Glutamatergic neuron (in vitro differentiated cells): ENCODE data around the gene TEAD3. TPM values are rescaled to one million over a fixed set of nuclear protein-coding genes. Genes with fewer than 3 reads are reported as not detected.

Source experiments
- DNase-seq: peaks from one replicate; pipeline ENCODE4 v3.0.0; 2022
- H3K27ac Mint-ChIP-seq: one replicate; pipeline ENCODE4 v1.8.0; 2020; ENCODE audit warnings: mild to moderate bottlenecking, mixed read lengths, inconsistent platforms; ENCODE audit not compliant: unreplicated experiment
- H3K27me3 Mint-ChIP-seq: one replicate; pipeline ENCODE4 v1.8.0; 2020; ENCODE audit warnings: mild to moderate bottlenecking, moderate library complexity, mixed read lengths, inconsistent platforms; ENCODE audit not compliant: unreplicated experiment
- H3K36me3 Mint-ChIP-seq: one replicate; pipeline ENCODE4 v1.8.0; 2020; ENCODE audit warnings: mild to moderate bottlenecking, mixed read lengths, inconsistent platforms; ENCODE audit not compliant: unreplicated experiment
- H3K4me1 Mint-ChIP-seq: one replicate; pipeline ENCODE4 v1.8.0; 2020; ENCODE audit warnings: mild to moderate bottlenecking, low read depth, mixed read lengths, inconsistent platforms; ENCODE audit not compliant: unreplicated experiment
- H3K4me3 Mint-ChIP-seq: one replicate; pipeline ENCODE4 v1.8.0; 2020; ENCODE audit warnings: mild to moderate bottlenecking, mixed read lengths, inconsistent platforms; ENCODE audit not compliant: unreplicated experiment
- H3K9me3 Mint-ChIP-seq: one replicate; pipeline ENCODE4 v1.8.0; 2020; ENCODE audit warnings: mild to moderate bottlenecking, moderate library complexity, mixed read lengths, inconsistent platforms; ENCODE audit not compliant: unreplicated experiment
- total RNA-seq: library from RNA; stranded (reverse); fragmentation: NEBNext Ultra II Directional; extraction: Animal tissue kit (Norgen Biotek cat#: 25700); gene quantifications from one replicate; pipeline ENCODE4 v1.2.1, GENCODE V29; 2021; ENCODE audit not compliant: unreplicated experiment
- TF ChIP-seq, protein P1 (sequence below): fragments of 200-600 bp; sonication (generic); IDR thresholded peaks from one replicate; pipeline ENCODE4 v1.5.0; 2021; ENCODE audit not compliant: partially characterized antibody, unreplicated experiment

The TEAD3 gene
- total RNA-seq, 1 donor from 2014 or later: 50.0 TPM

DNA sequence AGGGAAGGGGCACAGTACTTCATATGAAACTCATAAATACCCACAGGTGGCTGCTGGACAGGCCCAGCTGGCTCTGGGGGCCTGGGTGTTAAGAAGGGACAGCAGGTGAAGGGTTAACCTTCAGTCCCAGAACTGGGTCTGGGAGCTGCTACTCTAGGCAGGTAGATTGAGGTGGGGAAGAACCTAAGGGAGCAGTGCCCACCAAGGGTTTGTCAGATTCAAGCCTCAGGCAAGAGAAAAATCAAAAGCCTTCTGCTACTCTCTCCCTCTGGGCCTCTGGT, 23.1 kb downstream of the TEAD3 start:
- no peak for DNase-seq
- Mint-ChIP-seq H3K27ac (no peak overlapping the region), H3K4me3 (no peak overlapping the region), H3K9me3 (peaks cover 10% of the 10 kb centered on the region), H3K4me1 (peaks cover 18% of the 10 kb centered on the region), H3K27me3 (peaks cover 7% of the 10 kb centered on the region), H3K36me3 (no peaks in the 10 kb centered on the region)
- TF ChIP-seq, protein P1, sequence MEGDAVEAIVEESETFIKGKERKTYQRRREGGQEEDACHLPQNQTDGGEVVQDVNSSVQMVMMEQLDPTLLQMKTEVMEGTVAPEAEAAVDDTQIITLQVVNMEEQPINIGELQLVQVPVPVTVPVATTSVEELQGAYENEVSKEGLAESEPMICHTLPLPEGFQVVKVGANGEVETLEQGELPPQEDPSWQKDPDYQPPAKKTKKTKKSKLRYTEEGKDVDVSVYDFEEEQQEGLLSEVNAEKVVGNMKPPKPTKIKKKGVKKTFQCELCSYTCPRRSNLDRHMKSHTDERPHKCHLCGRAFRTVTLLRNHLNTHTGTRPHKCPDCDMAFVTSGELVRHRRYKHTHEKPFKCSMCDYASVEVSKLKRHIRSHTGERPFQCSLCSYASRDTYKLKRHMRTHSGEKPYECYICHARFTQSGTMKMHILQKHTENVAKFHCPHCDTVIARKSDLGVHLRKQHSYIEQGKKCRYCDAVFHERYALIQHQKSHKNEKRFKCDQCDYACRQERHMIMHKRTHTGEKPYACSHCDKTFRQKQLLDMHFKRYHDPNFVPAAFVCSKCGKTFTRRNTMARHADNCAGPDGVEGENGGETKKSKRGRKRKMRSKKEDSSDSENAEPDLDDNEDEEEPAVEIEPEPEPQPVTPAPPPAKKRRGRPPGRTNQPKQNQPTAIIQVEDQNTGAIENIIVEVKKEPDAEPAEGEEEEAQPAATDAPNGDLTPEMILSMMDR: no peak

DNA sequence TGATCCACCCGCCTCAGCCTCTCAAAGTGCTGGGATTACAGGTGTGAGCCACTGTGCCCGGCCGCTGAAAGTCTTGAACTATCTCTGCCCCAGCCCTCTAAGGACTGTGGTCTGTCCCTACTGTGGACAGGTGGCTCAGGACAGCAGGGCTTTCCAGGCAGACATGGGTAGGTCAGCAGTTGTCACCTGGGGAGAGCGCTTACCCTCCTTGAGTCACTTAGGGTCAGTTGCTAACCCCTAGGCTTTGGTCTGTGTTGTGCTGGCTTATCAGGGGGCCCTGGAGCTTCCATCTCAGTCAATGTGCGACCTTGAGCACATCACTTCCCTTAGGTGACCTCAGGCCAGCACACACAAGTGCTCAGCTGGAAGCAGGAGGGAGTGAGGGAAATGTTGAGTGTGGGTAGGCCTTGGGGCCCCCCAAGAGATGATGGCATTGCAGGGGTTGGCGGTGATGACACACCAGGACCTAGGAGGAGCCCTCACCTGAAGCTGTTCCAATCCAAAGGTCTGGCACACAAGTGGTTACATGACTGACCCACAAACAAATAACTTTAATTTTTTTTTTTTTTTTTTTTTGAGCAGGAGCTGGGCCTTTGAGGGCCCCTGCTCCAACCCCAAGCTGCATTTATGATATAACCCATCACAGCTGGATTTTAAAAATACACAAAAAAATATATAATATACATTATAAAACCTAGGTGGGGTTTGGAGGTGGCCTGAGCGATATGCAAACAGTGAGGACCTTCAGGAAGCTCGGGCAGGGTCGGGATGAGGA, 23.6 kb downstream of the TEAD3 start:
- Mint-ChIP-seq H3K4me3 (no peak overlapping the region), H3K9me3 (peaks cover 10% of the 10 kb centered on the region), H3K27ac (no peak overlapping the region), H3K27me3 (peaks cover 7% of the 10 kb centered on the region), H3K36me3 (no peaks in the 10 kb centered on the region), H3K4me1 (peaks cover 18% of the 10 kb centered on the region)
- DNase-seq: no peak
- TF ChIP-seq, protein P1: no peak

DNA sequence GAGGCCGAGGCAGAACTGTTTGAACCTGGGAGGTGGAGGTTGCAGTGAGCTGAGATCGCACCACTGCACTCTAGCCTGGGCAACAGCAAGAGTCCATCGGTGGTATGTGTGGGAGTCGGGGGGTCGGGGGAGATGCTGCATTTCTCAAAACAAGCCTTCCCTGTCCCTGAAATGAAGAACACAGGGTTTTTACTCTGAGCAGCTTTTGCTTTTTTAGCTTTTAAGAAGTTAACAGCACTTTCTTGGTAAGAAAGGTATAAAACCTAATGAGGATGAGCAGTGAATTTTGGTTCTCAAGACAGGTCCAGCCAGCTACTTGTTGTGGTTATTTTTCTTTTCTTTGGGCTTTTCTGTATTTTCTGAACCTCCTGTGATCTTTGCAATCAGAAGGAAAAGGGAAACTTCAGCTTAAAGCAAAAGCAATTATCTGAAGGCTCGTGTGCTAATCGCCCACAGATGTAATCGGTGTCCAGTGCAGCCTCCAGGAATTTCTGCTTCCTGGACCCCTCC, 25.0 kb downstream of the TEAD3 start:
- no peak overlapping the region for H3K4me3 Mint-ChIP-seq
- no peaks in the 10 kb centered on the region for H3K36me3 Mint-ChIP-seq
- H3K27me3 Mint-ChIP-seq: peaks cover 13% of the 10 kb centered on the region
- peaks cover 17% of the 10 kb centered on the region for H3K4me1 Mint-ChIP-seq
- H3K9me3 Mint-ChIP-seq: peaks cover 11% of the 10 kb centered on the region
- H3K27ac Mint-ChIP-seq: no peak overlapping the region
- TF ChIP-seq, protein P1: no peak
- no peak for DNase-seq

DNA sequence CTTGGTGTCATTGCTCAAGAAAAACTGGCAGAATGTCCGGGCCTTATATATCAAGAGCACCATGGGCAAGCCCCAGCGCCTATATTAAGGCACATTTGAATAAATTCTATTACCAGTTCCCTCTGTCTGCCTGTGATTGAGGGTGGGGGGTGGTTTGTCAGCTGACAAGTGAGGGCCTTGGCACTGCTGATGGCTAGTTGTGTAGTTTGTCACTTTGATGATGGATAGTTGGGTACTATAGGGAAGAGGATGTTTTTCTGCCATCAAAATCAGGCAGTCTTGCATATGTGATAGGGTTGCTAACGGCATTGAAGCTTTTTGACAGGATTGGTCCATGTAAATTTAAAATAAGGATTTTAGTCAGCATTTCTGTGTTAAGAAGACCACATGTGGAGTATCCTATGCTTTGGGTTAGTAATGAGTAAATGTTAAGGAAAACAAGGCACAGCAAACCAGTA, 26.2 kb downstream of the TEAD3 start:
- Mint-ChIP-seq H3K36me3 (no peaks in the 10 kb centered on the region), H3K27me3 (peaks cover 13% of the 10 kb centered on the region), H3K4me1 (peaks cover 17% of the 10 kb centered on the region), H3K27ac (peak overlapping the region; percentile 19), H3K4me3 (peak overlapping the region; percentile 97), H3K9me3 (peaks cover 11% of the 10 kb centered on the region)
- TF ChIP-seq, protein P1: no peak
- DNase-seq: no peak
